NB4 (cell line): ENCODE measurements around the gene DDX46.

Experiments
- MYC ChIP-seq: IDR thresholded peaks from 2 replicates; pipeline ENCODE4 v1.6.1; 2011; ENCODE audit warnings: low read depth, low read length
- POLR2A ChIP-seq: IDR thresholded peaks from 2 replicates; pipeline ENCODE4 v1.6.1; 2011; ENCODE audit warnings: mild to moderate bottlenecking; ENCODE audit not compliant: insufficient read length; ENCODE audit errors: extremely low read depth
- TF ChIP-seq, protein P1 (sequence below): IDR thresholded peaks from one replicate; pipeline ENCODE4 v1.5.1; 2012; ENCODE audit warnings: low read depth, low read length
- TF ChIP-seq, protein P2 (sequence below): IDR thresholded peaks from 2 replicates; pipeline ENCODE4 v1.6.1; 2011; ENCODE audit warnings: low read depth, low read length

DNA sequence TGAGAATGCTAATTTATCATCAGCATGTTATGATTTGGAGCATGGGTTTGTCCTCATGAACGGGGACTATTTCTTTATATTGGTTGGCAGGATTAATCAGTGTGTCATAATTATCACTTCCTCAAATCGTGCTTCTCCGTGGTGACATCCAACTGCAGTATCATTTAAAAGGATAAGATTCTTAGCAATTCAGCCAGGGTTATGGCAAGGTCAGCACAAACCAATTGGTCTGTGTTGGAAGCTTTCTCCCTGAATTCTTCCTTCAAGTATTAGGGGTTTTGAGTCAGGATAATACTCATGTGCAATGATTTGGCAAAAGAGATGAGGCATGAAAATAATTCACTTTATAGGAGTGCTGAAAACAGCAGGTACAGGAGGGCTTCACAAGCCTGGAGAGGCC is 25.8 kb upstream of the DDX46 start:
- TF ChIP-seq POLR2A = no peak
- TF ChIP-seq, protein P1, sequence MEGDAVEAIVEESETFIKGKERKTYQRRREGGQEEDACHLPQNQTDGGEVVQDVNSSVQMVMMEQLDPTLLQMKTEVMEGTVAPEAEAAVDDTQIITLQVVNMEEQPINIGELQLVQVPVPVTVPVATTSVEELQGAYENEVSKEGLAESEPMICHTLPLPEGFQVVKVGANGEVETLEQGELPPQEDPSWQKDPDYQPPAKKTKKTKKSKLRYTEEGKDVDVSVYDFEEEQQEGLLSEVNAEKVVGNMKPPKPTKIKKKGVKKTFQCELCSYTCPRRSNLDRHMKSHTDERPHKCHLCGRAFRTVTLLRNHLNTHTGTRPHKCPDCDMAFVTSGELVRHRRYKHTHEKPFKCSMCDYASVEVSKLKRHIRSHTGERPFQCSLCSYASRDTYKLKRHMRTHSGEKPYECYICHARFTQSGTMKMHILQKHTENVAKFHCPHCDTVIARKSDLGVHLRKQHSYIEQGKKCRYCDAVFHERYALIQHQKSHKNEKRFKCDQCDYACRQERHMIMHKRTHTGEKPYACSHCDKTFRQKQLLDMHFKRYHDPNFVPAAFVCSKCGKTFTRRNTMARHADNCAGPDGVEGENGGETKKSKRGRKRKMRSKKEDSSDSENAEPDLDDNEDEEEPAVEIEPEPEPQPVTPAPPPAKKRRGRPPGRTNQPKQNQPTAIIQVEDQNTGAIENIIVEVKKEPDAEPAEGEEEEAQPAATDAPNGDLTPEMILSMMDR = no peak
- TF ChIP-seq MYC = no peak
- TF ChIP-seq, protein P2, sequence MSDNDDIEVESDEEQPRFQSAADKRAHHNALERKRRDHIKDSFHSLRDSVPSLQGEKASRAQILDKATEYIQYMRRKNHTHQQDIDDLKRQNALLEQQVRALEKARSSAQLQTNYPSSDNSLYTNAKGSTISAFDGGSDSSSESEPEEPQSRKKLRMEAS = no peak
